Activated B cell treated with CpG ODN at 0.5 μM for 24 hours (primary cell): ENCODE data around the gene FIGNL1. TPM values are rescaled to one million over a fixed set of nuclear protein-coding genes. Genes with fewer than 3 reads are reported as not detected.
"Not testable (repeated sequence)": the region's sequence is repeated elsewhere in the genome, so short reads cannot be mapped to it uniquely, and the experiment has no call there.

Source experiments
- ATAC-seq: fragments of 200-7000 bp; cut with Tn5 transposase; one replicate; pipeline ENCODE4 v1.10.0; 2021; ENCODE audit warnings: low read depth, mild to moderate bottlenecking, moderate library complexity
- CTCF ChIA-PET: fragments of 350-600 bp; sonication (Branson Sonifier 250); formaldehyde crosslinking; loops from one replicate; lab custom pipeline; 2021; ENCODE audit warnings: antibody characterized with exemption; lab: Charles Lee
- POLR2A ChIA-PET: fragments of 350-600 bp; sonication (Branson Sonifier 250); formaldehyde crosslinking; loops from one replicate; lab custom pipeline; 2021; ENCODE audit warnings: antibody characterized with exemption; lab: Charles Lee
- DNase-seq: peaks from one replicate; pipeline ENCODE4 v3.0.0; 2022
- H3K27ac Mint-ChIP-seq: one replicate; pipeline ENCODE4 v1.8.0; 2020; ENCODE audit warnings: mixed read lengths
- H3K27me3 Mint-ChIP-seq: one replicate; pipeline ENCODE4 v1.8.0; 2021; ENCODE audit warnings: mixed read lengths
- H3K36me3 Mint-ChIP-seq: one replicate; pipeline ENCODE4 v1.8.0; 2021; ENCODE audit warnings: low read depth, mixed read lengths
- H3K4me1 Mint-ChIP-seq: one replicate; pipeline ENCODE4 v1.8.0; 2021; ENCODE audit warnings: mixed read lengths
- H3K4me3 Mint-ChIP-seq: one replicate; pipeline ENCODE4 v1.8.0; 2020; ENCODE audit warnings: mild to moderate bottlenecking, mixed read lengths
- H3K9me3 Mint-ChIP-seq: one replicate; pipeline ENCODE4 v1.8.0; 2020; ENCODE audit warnings: mixed read lengths
- intact Hi-C: fragments of 100-400 bp; cut with micrococcal nuclease; formaldehyde crosslinking; loops from one replicate; pipeline ENCODE4 v1.15.1; 2024
- total RNA-seq: library from RNA; stranded (reverse); gene quantifications from 2 replicates; pipeline ENCODE4 v1.2.3, GENCODE V29; 2022
- TF ChIP-seq, protein P1 (sequence below): fragments of 200-600 bp; IDR thresholded peaks from one replicate; pipeline ENCODE4 v1.8.0; 2022; ENCODE audit warnings: antibody characterized with exemption, mild to moderate bottlenecking

The FIGNL1 gene
- total RNA-seq, 1 donor from 2014 or later = 15.4 TPM

GRCh38 chr7:50466815-50467585, 16.9 kb upstream of the FIGNL1 start:
- POLR2A ChIA-PET = no interaction called here
- H3K27me3 Mint-ChIP-seq = no peaks in the 10 kb centered on the region
- H3K9me3 Mint-ChIP-seq = no peaks in the 10 kb centered on the region
- CTCF ChIA-PET = interaction anchor here (1.2 to 2.7 kb wide), 10 partner anchors 8 to 694 kb away, joined by 3 to 18 read pairs (median 5); no protein-coding TSS in a partner anchor
- no peak for ATAC-seq
- TF ChIP-seq, protein P1, sequence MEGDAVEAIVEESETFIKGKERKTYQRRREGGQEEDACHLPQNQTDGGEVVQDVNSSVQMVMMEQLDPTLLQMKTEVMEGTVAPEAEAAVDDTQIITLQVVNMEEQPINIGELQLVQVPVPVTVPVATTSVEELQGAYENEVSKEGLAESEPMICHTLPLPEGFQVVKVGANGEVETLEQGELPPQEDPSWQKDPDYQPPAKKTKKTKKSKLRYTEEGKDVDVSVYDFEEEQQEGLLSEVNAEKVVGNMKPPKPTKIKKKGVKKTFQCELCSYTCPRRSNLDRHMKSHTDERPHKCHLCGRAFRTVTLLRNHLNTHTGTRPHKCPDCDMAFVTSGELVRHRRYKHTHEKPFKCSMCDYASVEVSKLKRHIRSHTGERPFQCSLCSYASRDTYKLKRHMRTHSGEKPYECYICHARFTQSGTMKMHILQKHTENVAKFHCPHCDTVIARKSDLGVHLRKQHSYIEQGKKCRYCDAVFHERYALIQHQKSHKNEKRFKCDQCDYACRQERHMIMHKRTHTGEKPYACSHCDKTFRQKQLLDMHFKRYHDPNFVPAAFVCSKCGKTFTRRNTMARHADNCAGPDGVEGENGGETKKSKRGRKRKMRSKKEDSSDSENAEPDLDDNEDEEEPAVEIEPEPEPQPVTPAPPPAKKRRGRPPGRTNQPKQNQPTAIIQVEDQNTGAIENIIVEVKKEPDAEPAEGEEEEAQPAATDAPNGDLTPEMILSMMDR = no peak
- H3K4me1 Mint-ChIP-seq = peaks cover 8% of the 10 kb centered on the region
- H3K27ac Mint-ChIP-seq = no peak overlapping the region
- intact Hi-C loops = no loop called here
- no peaks in the 10 kb centered on the region for H3K36me3 Mint-ChIP-seq
- no peak for DNase-seq
- no peak overlapping the region for H3K4me3 Mint-ChIP-seq

- ATAC-seq (no peak), DNase-seq (no peak)
- intact Hi-C loops = no loop called here
- CTCF ChIA-PET = no interaction called here
- H3K36me3 Mint-ChIP-seq = no peaks in the 10 kb centered on the region
- POLR2A ChIA-PET = interaction anchor here (1.0 kb wide), 1 partner anchor 52 kb away, joined by 3 read pairs; no protein-coding TSS in a partner anchor
- H3K27me3 Mint-ChIP-seq = no peaks in the 10 kb centered on the region
- H3K4me1 Mint-ChIP-seq = peaks cover 4% of the 10 kb centered on the region
- H3K9me3 Mint-ChIP-seq = no peaks in the 10 kb centered on the region
- no peak overlapping the region for H3K4me3 Mint-ChIP-seq
- TF ChIP-seq, protein P1 = no peak
- H3K27ac Mint-ChIP-seq = no peak overlapping the region
Measured at GRCh38 chr7:50463035-50463434, 12.9 kb upstream of the FIGNL1 start.

DNA sequence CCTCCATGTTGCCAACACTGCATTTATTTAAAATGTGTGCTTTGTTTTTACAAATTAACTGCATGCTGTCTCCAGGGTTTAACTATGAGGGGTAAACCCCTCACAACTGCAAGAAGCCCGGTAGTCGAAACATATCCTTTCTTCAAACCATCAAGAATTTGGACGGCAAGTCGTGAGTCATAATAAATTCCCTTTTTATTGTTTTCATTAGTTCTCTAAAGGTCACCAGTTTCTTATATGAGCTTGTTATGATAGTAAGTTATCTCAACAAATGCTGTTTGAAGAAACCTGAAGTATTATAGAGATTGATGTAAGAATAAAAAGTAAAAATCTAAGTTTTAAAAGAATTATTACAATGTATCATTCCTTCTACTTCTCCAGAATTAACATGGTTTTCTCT, 12.2 kb upstream of the FIGNL1 start:
- ChIA-PET POLR2A (interaction anchor here (0.7 to 1.0 kb wide), 2 partner anchors 51 to 257 kb away, joined by 3 to 4 read pairs; no protein-coding TSS in a partner anchor), CTCF (no interaction called here)
- no peak overlapping the region for H3K4me3 Mint-ChIP-seq
- DNase-seq (no peak), ATAC-seq (no peak)
- H3K27ac Mint-ChIP-seq = no peak overlapping the region
- TF ChIP-seq, protein P1 = no peak
- H3K36me3 Mint-ChIP-seq = no peaks in the 10 kb centered on the region
- H3K27me3 Mint-ChIP-seq = no peaks in the 10 kb centered on the region
- no peaks in the 10 kb centered on the region for H3K9me3 Mint-ChIP-seq
- H3K4me1 Mint-ChIP-seq = no peaks in the 10 kb centered on the region
- intact Hi-C loops = no loop called here

- Mint-ChIP-seq H3K27ac (no peak overlapping the region), H3K4me3 (no peak overlapping the region), H3K27me3 (no peaks in the 10 kb centered on the region), H3K36me3 (no peaks in the 10 kb centered on the region), H3K4me1 (no peaks in the 10 kb centered on the region), H3K9me3 (no peaks in the 10 kb centered on the region)
- DNase-seq = no peak
- ChIA-PET CTCF (no interaction called here), POLR2A (no interaction called here)
- intact Hi-C loops = no loop called here
- ATAC-seq = no peak
- TF ChIP-seq, protein P1 = no peak
Measured at GRCh38 chr7:50461695-50462094, 11.5 kb upstream of the FIGNL1 start.

- H3K4me3 Mint-ChIP-seq, H3K27ac Mint-ChIP-seq, ATAC-seq, H3K36me3 Mint-ChIP-seq, POLR2A ChIA-PET, H3K9me3 Mint-ChIP-seq, H3K27me3 Mint-ChIP-seq, CTCF ChIA-PET, DNase-seq, H3K4me1 Mint-ChIP-seq, intact Hi-C loops: not testable (repeated sequence)
Measured at GRCh38 chr7:50459183-50459582, 9.0 kb upstream of the FIGNL1 start.

DNA sequence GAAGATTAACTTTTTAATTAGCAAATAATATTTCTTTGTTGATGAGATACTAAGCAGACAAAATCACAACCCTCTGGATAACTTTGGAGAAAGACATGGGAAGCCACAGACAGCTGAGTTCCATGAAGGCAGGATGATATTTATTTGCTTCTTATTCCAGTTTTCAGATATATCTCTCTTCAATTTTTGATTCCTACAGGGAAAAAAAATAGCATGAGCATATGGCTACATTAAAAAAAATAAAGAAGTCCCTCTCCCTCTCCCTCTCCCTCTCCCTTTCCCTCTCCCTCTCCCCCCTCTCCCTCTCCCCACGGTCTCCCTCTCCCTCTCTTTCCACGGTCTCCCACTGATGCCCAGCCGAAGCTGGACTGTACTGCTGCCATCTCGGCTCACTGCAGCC, 8.5 kb upstream of the FIGNL1 start:
- H3K36me3 Mint-ChIP-seq, H3K27ac Mint-ChIP-seq, ATAC-seq, H3K4me1 Mint-ChIP-seq, intact Hi-C loops, CTCF ChIA-PET, DNase-seq, POLR2A ChIA-PET, H3K9me3 Mint-ChIP-seq, H3K27me3 Mint-ChIP-seq, H3K4me3 Mint-ChIP-seq: not testable (repeated sequence)
